Inferior parietal cortex (tissue), 1 donor: Measurements from ENCODE around the gene MT2A.
"Not testable (repeated sequence)": the region's sequence is repeated elsewhere in the genome, so short reads cannot be mapped to it uniquely, and the experiment has no call there.

Experiments used
- DNase-seq: peaks from one replicate; pipeline ENCODE4 v3.0.0-alpha.2; 2016; ENCODE audit errors: extremely low spot score

MT2A gene

GRCh38 chr16:56621665-56622445 lies 13.5 kb downstream of the MT2A start:
- not testable (repeated sequence) for DNase-seq

GRCh38 chr16:56623184-56623583 lies 14.8 kb downstream of the MT2A start:
- not testable (repeated sequence) for DNase-seq

DNA sequence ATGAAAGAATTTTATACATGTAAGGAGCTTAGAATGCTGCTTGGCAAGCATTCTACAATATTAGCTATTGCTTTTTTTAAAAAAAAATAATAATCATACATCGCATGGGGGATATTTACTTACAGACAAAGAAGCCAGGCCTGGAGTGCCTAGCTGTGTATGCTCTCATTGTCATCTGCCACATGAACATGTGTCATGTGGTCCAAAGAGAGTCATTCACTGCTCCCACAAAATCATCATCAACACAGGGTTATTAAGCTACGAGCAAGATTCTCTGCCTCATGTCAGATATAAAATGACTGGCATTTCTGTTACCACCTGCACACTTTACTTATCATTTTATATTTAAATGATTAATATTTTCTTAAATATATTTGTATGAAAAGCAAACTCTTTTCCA lies 15.3 kb downstream of the MT2A start:
- DNase-seq: no peak

GRCh38 chr16:56625140-56625942 lies 17.0 kb downstream of the MT2A start, which contains the start of gene MT1E:
TSS of gene MT1E (plus strand) at chr16:56625781. CDS start at chr16:56625852, 71 bp downstream.
- no peak for DNase-seq

DNA sequence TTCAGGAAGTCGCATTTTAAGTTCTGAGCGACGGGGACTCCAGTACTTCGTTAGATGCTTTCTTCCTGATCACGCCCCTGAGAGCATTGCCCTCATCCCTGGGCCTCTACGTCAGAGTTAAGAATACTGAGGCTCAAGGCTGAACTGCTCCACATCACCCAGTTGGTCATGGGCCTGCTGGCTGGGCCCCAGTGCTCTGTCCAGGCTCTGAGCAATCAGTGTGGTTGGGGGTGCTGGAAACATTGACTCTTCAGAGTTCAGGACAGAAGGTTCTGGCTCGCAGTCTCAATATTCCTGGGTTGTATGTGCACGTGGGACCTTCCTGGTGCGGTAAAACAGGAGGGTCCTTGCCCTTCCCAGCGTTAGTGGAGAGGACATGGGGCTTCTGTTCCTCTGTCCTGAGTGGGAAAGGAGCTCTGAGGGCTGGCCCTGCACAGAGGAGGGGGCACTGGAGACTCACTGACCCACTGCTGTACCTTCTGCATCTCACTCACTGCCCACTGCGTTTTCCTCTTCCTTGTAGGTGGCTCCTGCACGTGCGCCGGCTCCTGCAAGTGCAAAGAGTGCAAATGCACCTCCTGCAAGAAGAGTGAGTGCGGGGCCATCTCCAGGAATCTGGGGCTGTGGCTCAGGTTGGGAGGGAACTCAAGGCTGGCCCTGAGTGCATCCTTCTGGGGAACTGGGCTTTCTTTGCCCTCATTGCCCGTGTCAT lies 17.7 kb downstream of the MT2A start:
- DNase-seq: no peak

GRCh38 chr16:56626685-56627084 lies 18.3 kb downstream of the MT2A start:
- no peak for DNase-seq

- DNase-seq: no peak
Observed at GRCh38 chr16:56628486-56629350, 20.3 kb downstream of the MT2A start.

- no peak for DNase-seq
Observed at GRCh38 chr16:56629531-56629930, 21.1 kb downstream of the MT2A start.

GRCh38 chr16:56630134-56630533 lies 21.8 kb downstream of the MT2A start:
- DNase-seq: no peak

DNA sequence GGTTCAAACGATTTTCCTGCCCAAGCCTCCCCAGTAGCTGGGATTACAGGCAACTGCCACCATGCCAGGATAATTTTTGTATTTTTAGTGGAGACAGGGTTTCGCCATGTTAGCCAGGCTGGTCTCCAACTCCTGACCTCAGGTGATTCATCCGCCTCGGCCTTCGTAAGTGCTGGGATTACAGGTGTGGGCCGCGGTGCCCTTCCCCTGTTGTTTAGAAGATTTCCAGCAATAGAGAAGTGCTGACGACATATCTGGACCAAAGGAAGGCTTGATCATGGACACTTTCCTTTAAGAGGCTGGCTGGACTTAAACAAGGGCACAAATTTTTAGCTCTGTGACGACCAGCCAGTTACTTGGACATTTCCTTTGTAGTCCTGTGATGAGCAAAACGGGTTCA lies 22.8 kb downstream of the MT2A start:
- no peak for DNase-seq

- DNase-seq: no peak
Observed at GRCh38 chr16:56631832-56632155, 23.4 kb downstream of the MT2A start.

DNA sequence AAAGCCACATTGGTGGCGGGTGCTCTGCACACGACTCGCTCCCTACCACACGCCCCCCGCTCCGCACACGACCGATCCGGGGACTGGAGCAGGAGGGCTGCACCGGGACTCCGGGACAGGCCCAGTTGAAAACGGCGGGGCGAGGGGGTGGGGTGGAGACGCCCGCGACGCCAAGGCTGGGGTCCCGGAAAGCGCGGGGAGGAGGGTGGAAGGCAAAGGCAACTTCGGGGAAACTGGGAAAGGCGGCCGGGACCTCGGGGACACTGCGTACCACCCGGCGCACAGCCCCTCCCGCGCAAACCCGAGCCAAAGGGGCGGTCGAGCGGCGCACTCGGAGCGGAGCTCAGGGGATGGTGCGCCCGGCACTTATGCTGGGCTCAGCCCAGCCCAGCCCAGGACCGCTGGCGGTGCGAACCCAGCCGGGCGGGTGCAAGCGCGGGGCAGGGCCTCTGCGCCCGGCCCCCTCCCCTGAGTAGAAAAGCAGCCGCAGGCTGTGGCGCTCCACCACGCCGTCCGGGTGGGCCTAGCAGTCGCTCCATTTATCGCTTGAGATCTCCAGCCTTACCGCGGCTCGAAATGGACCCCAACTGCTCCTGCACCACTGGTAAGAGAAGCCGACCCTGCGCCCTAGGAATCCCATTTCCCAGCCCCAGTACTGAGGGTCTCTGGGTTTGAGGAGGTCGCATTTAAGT lies 23.9 kb downstream of the MT2A start, which contains the start of gene MT1M:
Gene MT1M, plus strand, starts transcription at position 504 of the 692 bp plus-strand sequence. Its CDS starts 73 bp downstream, at position 577.
- DNase-seq: no peak

GRCh38 chr16:56632848-56633365 lies 24.5 kb downstream of the MT2A start:
- no peak for DNase-seq

DNA sequence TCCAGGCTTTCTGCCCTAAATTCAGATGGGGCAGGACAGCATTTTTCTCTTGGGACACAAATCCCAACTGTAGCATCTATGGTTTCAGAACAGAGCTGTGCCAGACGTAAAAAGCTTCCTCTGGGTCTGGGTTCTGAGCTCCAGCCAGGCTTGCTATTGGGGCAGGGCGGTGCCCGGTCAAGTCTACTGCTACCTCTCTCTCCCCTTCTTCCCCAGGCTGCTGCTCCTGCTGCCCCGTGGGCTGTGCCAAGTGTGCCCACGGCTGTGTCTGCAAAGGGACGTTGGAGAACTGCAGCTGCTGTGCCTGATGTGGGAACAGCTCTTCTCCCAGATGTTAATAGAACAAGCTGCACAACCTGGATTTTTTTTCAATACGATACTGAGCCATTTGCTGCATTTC lies 25.2 kb downstream of the MT2A start:
- DNase-seq: no peak

GRCh38 chr16:56634715-56635440 lies 26.5 kb downstream of the MT2A start:
- DNase-seq: no peak

DNA sequence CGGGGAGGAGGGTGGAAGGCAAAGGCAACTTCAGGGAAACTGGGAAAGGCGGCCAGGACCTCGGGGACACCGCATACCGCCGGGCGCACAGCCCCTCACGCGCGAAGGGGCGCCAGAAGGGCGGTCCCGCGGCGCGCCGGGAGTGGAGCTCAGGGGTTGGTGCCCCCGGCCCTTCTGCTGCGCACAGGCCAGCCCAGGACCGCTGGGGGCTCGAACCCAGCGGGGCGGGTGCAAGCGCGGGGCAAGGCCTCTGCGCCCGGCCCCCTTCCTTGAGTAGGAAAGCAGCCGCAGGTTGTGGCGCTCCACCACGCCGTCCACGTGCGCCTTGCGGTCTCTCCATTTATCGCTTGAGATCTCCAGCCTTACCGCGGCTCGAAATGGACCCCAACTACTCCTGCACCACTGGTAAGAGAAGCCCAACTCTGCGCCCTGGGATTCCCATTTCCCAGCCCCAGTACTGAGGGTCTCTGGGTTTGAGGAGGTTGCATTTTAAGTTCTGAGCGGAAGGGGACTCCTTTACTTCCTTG lies 27.1 kb downstream of the MT2A start:
- no peak for DNase-seq

DNA sequence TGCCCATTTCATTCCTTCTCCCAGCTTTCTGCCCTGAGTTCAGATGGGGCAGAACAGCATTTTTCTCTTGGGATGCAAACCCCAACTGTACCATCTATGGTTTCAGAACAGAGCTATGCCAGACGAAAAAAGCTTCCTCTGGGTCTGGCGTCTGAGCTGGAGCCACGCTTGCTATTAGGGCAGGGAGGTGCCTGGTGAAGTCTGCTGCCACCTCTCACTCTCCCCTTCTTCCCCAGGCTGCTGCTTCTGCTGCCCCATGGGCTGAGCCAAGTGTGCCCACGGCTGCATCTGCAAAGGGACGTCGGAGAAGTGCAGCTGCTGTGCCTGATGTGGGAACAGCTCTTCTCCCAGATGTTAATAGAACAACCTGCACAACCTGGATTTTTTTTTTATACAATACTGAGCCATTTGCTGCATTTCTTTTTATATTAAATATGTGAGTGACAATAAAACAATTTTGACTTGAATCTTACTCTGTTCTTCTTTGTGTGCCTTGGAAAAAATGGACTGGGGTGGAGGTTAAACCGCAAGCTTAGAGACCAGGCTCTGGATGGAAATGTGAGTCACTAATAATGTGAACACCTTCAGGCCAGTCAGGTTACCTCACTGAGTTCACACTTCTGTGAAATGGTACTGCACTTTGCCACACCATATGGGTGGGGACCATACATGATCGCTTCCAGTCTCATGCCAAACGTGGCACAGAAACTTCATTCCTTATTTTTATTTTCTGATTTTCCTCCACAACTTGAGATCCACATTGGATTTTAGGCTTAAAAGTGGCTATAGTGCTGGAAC lies 28.4 kb downstream of the MT2A start:
- no peak for DNase-seq

DNA sequence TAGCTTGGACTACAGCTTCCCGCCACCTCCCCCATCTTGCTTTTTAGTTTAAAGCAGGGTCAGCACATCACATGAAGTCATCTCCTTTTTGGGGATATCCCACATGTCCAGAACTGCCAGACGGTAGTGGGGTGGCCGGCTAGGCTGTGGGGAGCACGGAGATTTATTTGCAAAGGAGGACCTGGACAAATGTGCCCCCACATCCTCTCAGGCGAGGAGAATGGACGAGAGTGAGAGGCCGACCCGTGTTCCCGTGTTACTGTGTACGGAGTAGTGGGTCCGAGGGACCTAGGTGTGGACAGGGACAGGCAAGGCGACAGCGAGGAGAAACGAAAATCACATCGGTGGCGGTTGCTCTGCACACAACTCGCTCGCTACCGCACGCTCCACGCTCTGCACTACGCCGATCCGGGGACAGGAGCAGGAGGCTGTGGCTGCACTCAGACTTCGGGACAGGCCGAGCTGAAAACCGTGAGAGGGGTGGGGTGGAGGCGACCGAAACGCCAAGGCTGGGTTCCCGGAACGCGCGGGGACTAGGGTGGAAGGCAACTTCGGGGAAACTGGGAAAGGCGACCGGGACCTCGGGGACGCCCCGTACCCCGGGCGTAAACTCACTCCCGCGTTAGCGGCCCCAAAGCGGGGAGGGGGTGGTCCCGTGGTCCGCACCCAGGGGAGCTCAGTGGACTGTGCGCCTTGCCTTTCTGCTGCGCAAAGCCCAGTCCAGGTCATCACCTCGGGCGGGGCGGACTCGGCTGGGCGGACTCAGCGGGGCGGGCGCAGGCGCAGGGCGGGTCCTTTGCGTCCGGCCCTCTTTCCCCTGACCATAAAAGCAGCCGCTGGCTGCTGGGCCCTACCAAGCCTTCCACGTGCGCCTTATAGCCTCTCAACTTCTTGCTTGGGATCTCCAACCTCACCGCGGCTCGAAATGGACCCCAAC lies 29.7 kb downstream of the MT2A start, which contains the start of gene MT1A:
Gene MT1A, plus strand, starts transcription at position 853 of the 937 bp plus-strand sequence. Its CDS starts 73 bp downstream, at position 926.
- DNase-seq: no peak
